Dendritic cell treated with granulocyte-macrophage colony-stimulating factor and Interleukin-4, amounts not matched to agents 40 ng/mL and 50 ng/mL, for 4 days (primary cell): ENCODE measurements around the gene TAPBPL.
A peak's percentile ranks its signal among the peaks of the same experiment; 100 is the strongest.
"Not testable (repeated sequence)": the region's sequence is repeated elsewhere in the genome, so short reads cannot be mapped to it uniquely, and the experiment has no call there.

ENCODE experiments used
- H3K27ac Mint-ChIP-seq: one replicate; pipeline ENCODE4 v1.8.0; 2022; ENCODE audit warnings: mild to moderate bottlenecking, mixed read lengths
- H3K27me3 Mint-ChIP-seq: one replicate; pipeline ENCODE4 v1.8.0; 2022; ENCODE audit warnings: mild to moderate bottlenecking, mixed read lengths
- H3K36me3 Mint-ChIP-seq: one replicate; pipeline ENCODE4 v1.8.0; 2022; ENCODE audit warnings: low read depth, mixed read lengths
- H3K4me1 Mint-ChIP-seq: one replicate; pipeline ENCODE4 v1.8.0; 2022; ENCODE audit warnings: low read depth, mixed read lengths
- H3K4me3 Mint-ChIP-seq: one replicate; pipeline ENCODE4 v1.8.0; 2022; ENCODE audit warnings: mild to moderate bottlenecking, moderate library complexity, mixed read lengths
- H3K9me3 Mint-ChIP-seq: one replicate; pipeline ENCODE4 v1.8.0; 2022; ENCODE audit warnings: mixed read lengths
- intact Hi-C: fragments of 100-400 bp; cut with micrococcal nuclease; formaldehyde crosslinking; loops from one replicate; pipeline ENCODE4 v1.15.0; 2022

TAPBPL gene

DNA sequence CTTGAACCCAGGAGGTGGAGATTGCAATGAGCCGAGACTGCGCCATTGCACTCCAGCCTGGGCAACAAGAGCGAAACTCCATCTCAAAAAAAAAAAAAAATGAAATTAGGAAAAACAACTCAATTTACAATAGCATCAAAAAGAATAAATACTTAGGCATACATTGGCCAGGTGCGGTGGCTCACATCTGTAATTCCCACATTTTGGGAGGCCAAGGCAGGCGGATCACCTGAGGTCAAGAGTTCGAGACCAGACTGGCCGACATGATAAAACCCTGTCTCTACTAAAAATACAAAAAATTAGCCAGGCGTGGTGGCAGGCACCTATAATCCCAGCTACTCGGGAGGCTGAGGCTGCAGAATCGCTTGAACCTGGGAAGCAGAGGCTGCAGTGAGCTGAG lies 24.0 kb upstream of the TAPBPL start:
- H3K27me3 Mint-ChIP-seq, H3K36me3 Mint-ChIP-seq, H3K9me3 Mint-ChIP-seq, intact Hi-C loops, H3K4me3 Mint-ChIP-seq, H3K27ac Mint-ChIP-seq: not testable (repeated sequence)
- H3K4me1 Mint-ChIP-seq, result peaks cover 43% of the 10 kb centered on the region

DNA sequence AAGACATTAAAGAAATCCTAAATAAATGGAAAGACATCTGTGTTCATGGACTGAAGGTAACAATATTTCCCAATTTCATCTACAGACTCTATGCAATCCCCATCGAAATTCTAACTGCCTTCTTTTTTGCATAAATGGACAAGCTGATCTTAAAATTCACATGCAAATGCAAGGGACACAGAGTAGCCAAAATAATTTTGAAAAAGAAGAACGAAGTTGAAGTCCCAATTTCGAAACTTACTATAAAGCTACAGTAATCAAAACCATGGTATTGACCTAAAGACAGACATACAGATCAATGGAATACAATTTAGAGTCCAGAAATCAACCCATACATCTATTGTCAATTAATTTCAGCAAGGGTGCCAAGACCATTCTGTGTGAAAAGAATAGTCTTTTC lies 23.5 kb upstream of the TAPBPL start:
- Mint-ChIP-seq H3K36me3 (no peaks in the 10 kb centered on the region), H3K4me3 (no peak overlapping the region), H3K4me1 (peaks cover 43% of the 10 kb centered on the region), H3K9me3 (no peaks in the 10 kb centered on the region), H3K27ac (no peak overlapping the region), H3K27me3 (no peaks in the 10 kb centered on the region)
- intact Hi-C loops, result no loop called here

GRCh38 chr12:6430124-6430989 lies 21.5 kb upstream of the TAPBPL start:
- peak overlapping the region; percentile 64 for H3K27ac Mint-ChIP-seq
- H3K4me1 Mint-ChIP-seq, result peaks cover 38% of the 10 kb centered on the region
- peaks cover 3% of the 10 kb centered on the region for H3K27me3 Mint-ChIP-seq
- H3K4me3 Mint-ChIP-seq, result peak overlapping the region; percentile 61
- H3K36me3 Mint-ChIP-seq, result no peaks in the 10 kb centered on the region
- no peaks in the 10 kb centered on the region for H3K9me3 Mint-ChIP-seq
- intact Hi-C loops, result no loop called here

DNA sequence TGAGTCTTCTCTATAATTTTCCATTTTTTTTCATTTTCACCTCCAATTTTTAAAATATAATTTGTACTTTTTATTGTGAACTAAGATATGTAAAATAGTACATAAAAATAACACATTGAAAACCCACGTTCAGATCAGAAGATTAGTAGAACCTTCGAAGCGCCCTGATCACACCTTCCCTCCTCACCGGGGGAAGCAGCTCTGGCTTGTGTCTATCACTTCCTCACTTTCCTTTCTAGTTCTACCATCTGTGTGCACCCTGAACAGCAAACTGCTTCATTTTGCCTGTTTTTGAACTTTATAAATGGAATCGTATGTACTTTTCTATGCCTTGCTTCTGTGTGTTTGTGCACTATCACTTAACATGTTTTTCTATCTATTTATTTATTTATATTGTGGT lies 18.9 kb upstream of the TAPBPL start:
- H3K9me3 Mint-ChIP-seq, result no peaks in the 10 kb centered on the region
- no peak overlapping the region for H3K27ac Mint-ChIP-seq
- H3K4me3 Mint-ChIP-seq, result no peak overlapping the region
- H3K36me3 Mint-ChIP-seq, result no peaks in the 10 kb centered on the region
- H3K4me1 Mint-ChIP-seq, result peaks cover 18% of the 10 kb centered on the region
- H3K27me3 Mint-ChIP-seq, result peaks cover 3% of the 10 kb centered on the region
- intact Hi-C loops, result no loop called here

DNA sequence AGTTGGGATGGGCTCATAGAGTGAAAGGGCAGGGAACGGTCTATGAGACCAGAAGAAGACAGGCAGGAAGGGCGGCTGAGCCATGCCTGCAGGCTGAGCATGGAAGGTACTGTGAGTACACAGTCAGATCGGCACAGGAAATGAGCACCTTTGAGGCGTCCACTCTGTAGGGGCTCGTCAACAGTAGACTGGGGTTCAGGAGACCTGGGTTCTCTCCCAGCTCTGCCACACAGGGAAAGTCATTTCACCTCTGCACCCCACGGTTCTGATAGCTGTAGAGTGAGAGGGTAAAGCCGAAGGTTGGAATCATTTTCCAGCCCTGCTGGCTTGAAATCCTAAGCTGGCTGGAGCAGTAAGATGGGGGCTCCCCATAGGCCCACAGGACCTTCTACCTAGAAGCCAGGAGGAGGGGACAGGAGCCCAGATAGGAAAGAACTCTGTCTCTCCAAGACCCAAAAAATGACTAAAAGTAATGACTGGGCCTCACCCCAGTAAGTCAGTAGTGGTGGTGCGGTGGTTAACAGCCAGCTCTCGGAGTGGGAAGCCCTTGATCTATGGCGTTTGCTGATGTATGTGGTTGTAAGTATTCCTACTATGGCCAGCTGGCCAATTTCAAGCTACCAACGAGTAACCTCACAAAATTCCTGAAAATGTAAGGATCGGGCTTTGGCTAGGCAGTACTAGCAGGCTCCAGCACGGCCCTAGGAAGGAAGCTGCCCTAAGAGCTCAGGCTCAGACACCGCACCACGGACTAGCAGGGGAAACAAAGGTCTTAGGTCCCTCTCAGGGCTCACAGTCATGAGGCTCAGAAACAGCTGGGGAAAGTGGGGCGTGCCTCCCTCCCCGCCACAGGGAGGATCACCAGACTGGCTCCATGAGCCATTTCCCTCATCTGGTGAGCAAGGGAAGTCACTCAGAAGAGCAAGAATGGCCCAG lies 17.4 kb upstream of the TAPBPL start:
- H3K4me1 Mint-ChIP-seq, result peaks cover 18% of the 10 kb centered on the region

GRCh38 chr12:6435961-6436715 lies 15.7 kb upstream of the TAPBPL start:
- no peak overlapping the region for H3K4me3 Mint-ChIP-seq
- H3K9me3 Mint-ChIP-seq, result no peaks in the 10 kb centered on the region
- intact Hi-C loops, result no loop called here
- H3K27me3 Mint-ChIP-seq, result peaks cover 3% of the 10 kb centered on the region
- H3K4me1 Mint-ChIP-seq, result peaks cover 5% of the 10 kb centered on the region
- no peak overlapping the region for H3K27ac Mint-ChIP-seq
- H3K36me3 Mint-ChIP-seq, result peaks cover 1% of the 10 kb centered on the region

More for the DNA sequence above, 17.4 kb upstream of the TAPBPL start:
- H3K27me3 Mint-ChIP-seq, result peaks cover 3% of the 10 kb centered on the region
- H3K9me3 Mint-ChIP-seq, result no peaks in the 10 kb centered on the region
- no peak overlapping the region for H3K27ac Mint-ChIP-seq
- no peak overlapping the region for H3K4me3 Mint-ChIP-seq
- no peaks in the 10 kb centered on the region for H3K36me3 Mint-ChIP-seq
- intact Hi-C loops, result no loop called here

DNA sequence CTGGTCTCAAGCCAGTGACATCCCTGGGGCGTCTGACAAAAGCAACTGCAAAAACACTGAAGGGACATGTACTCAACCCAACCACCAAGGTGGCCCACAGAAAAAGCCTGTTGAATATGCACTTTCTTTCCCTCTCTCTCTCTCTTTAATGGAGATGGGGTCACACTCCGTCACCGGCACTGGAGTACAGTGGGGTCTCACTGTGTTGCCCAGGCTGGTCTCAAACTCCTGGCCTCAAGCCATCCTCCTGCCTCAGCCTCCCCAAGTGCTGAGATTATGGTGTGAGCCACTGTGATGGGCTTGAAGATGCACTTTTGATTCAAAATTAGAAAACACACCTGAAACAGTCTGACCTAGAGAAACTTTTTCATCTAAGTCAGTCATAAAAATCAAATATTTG lies 14.3 kb upstream of the TAPBPL start:
- intact Hi-C loops, result no loop called here
- no peak overlapping the region for H3K27ac Mint-ChIP-seq

DNA sequence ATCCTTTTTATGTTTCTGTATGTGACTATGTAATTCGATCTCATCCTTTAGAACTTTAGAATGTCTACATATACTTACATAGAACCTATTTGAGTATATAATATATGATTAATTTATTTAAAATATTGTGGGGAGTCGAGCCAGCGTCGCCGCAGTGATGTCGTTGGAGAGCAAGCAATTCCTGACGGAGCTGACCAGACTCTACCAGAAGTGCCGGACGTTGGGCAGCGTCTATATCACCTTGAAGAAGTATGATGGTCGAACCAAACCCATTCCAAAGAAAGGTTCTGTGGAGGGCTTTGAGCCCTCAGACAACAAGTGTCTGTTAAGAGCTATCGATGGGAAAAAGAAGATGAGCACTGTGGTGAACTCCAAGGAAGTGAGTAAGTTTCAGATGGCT lies 13.5 kb upstream of the TAPBPL start:
- H3K4me1 Mint-ChIP-seq, result peaks cover 11% of the 10 kb centered on the region
- no peaks in the 10 kb centered on the region for H3K9me3 Mint-ChIP-seq
- H3K4me3 Mint-ChIP-seq, result no peak overlapping the region
- intact Hi-C loops, result no loop called here
- no peak overlapping the region for H3K27ac Mint-ChIP-seq
- H3K27me3 Mint-ChIP-seq, result peaks cover 5% of the 10 kb centered on the region
- peaks cover 8% of the 10 kb centered on the region for H3K36me3 Mint-ChIP-seq

More for the DNA sequence above, 14.3 kb upstream of the TAPBPL start:
- H3K27me3 Mint-ChIP-seq, result peaks cover 5% of the 10 kb centered on the region
- peaks cover 3% of the 10 kb centered on the region for H3K4me1 Mint-ChIP-seq
- H3K9me3 Mint-ChIP-seq, result no peaks in the 10 kb centered on the region
- peaks cover 7% of the 10 kb centered on the region for H3K36me3 Mint-ChIP-seq
- H3K4me3 Mint-ChIP-seq, result no peak overlapping the region

GRCh38 chr12:6440391-6440790 lies 11.5 kb upstream of the TAPBPL start:
- Mint-ChIP-seq H3K4me3 (no peak overlapping the region), H3K27me3 (peaks cover 4% of the 10 kb centered on the region), H3K9me3 (no peaks in the 10 kb centered on the region), H3K36me3 (peaks cover 28% of the 10 kb centered on the region), H3K27ac (no peak overlapping the region), H3K4me1 (peaks cover 19% of the 10 kb centered on the region)
- intact Hi-C loops, result no loop called here

- Mint-ChIP-seq H3K4me1 (peaks cover 19% of the 10 kb centered on the region), H3K36me3 (peaks cover 49% of the 10 kb centered on the region), H3K27me3 (peaks cover 4% of the 10 kb centered on the region), H3K9me3 (no peaks in the 10 kb centered on the region), H3K4me3 (no peak overlapping the region), H3K27ac (no peak overlapping the region)
- intact Hi-C loops, result no loop called here
Observed at GRCh38 chr12:6442836-6443235, 9.0 kb upstream of the TAPBPL start.

DNA sequence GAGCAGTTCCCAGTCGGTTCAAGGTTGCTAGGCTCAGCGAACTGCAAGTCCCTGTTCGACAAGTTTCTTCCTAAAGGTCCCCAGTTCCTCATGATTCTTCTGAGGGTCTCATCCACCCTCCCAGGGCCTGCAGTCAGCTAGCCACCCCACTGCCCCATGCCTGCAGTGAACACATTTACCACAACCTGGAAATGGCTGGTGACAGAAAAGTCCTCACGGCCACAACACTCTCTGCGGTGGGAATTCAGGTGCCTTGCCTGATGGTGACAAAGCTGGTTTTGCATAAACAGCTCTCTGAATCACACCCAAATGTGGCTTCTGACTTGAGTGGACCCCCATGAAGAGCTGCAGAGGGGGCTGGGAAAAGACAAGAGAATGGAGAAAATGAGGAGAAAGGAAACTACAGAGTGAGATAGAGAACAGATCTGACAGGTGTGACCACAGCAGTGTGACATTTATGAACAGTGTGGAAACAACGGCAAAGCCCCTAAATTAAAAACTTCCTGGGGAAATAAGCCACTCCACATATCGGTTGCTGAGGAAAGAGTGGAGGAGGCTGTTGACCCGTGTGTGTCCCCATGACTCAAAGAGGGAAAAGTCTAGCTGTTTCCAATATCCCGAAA lies 8.4 kb upstream of the TAPBPL start:
- intact Hi-C loops, result no loop called here
- H3K27ac Mint-ChIP-seq, result no peak overlapping the region
- peaks cover 19% of the 10 kb centered on the region for H3K4me1 Mint-ChIP-seq
- peaks cover 55% of the 10 kb centered on the region for H3K36me3 Mint-ChIP-seq
- H3K4me3 Mint-ChIP-seq, result no peak overlapping the region
- no peaks in the 10 kb centered on the region for H3K9me3 Mint-ChIP-seq
- peaks cover 4% of the 10 kb centered on the region for H3K27me3 Mint-ChIP-seq

GRCh38 chr12:6444031-6444430 lies 7.8 kb upstream of the TAPBPL start:
- Mint-ChIP-seq H3K4me3 (no peak overlapping the region), H3K27ac (no peak overlapping the region), H3K27me3 (peaks cover 4% of the 10 kb centered on the region), H3K9me3 (no peaks in the 10 kb centered on the region), H3K4me1 (peaks cover 19% of the 10 kb centered on the region), H3K36me3 (peaks cover 55% of the 10 kb centered on the region)
- intact Hi-C loops, result no loop called here
